Activated CD4-positive, CD25-positive, alpha-beta regulatory T cell treated with anti-CD3 and anti-CD28 coated beads, Interleukin-2, amount 50 U/mL, for 24 hours (primary cell): ENCODE measurements around the gene BTBD10.

Experiments
- ATAC-seq, 2 donors: fragments of 150-1000 bp; cut with Tn5 transposase; one replicate each; pipeline ENCODE4 v1.10.0; 2021; ENCODE audit warnings: mild to moderate bottlenecking in 1 of 2, moderate library complexity in 1 of 2

Gene BTBD10

GRCh38 chr11:13462901-13463778, at the start of gene BTBD10:
Gene BTBD10 (minus strand): TSS chr11:13463222. CDS start chr11:13445124, 18,098 bp downstream.
- peak; percentile 99 to 100 for ATAC-seq

DNA sequence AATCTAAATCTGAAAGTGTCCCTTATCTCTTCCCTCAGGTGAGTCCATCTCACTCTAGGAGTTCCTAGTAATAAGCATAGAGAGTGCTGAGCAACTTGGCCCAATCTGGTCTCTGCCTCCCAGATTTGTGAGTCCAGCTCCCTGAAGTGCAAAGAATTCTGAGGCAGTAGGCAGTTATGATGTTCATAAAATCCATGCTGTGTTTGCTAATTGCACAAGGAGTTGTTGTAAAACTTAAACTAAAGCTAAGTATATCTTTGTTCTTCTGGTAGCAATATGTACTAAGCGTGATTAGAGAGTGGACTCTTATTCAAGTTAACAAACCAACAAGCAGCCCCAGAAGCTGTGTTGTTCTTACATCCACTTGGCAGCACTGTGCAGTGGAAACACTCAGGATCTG, 40.4 kb upstream of the BTBD10 start:
- ATAC-seq, result no peak

DNA sequence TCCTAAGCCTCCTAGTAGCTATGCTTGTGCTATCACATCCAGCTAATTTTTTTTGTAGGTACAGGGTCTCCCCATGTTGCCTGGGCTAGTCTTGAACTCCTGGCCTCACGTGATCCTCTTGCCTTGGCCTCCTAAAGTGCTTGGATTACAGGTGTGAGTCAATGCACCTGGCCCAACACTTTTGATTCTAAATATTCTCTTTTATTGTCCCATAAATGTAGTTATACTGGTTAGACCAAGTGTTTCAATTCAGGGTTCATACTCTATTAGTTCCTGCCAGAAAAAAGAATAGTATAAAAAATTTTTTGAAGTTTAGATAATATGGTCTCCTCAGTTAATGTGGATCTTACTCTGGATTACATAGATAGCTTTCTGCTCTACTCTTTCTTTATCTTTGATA, 39.5 kb upstream of the BTBD10 start:
- no peak for ATAC-seq

GRCh38 chr11:13495929-13496328, 32.9 kb upstream of the BTBD10 start, which contains the start of gene PTH:
Gene PTH (minus strand): TSS chr11:13495997. CDS start chr11:13492855, 3,142 bp downstream.
- no peak for ATAC-seq

DNA sequence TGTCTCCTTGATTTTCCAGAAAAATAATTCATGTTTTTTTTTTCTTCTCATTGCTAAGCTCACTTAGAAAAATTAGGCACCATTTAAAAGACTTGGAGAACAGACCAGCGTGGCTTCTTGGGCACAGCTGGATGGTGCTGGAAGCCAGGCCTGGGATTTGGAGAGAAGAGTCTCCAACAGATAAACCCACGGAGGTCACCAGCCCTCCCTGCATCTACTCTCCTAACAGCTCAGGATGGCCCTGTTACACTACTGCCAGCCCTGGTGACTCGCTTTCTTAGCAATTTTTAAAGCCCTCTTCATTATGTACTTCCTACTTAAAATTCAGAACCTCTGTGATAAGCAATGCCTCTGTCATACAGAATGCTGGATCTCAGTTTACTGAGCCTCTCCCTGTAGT, 31.0 kb upstream of the BTBD10 start:
- ATAC-seq, result no peak

- peak; percentile 33 to 69 for ATAC-seq
Observed at GRCh38 chr11:13487661-13488030, 24.6 kb upstream of the BTBD10 start.

DNA sequence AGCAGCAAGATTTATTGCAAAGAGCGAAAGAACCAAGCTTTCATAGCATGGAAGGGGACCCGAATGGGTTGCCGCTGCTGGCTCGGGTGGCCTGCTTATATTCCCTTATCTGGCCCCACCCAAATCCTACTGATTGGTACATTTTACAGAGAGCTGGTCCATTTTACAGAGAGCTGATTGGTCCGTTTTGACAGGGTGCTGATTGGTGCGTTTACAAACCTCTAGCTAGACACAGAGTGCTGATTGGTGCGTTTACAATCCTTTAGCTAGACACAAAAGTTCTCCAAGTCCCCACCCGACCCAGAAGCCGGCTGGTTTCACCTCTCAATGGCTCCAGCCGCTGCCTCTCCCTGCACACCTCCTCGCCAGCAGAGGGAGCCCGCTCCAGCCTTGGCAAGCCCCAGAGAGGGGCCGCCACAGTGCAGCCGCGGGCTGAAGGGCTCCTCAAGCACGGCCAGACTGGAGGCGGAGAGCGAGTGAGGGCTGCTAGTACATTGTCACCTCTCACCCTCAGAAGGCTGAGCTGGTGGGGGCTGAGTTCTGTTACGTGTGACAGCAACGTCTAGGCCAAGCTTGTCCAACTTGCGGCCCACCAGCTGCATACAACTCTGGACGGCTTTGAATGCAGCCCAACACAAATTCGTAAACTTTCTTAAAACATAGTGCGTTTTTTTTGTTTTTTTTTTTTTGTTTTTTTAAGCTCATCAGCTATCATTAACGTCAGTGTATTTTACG, 24.1 kb upstream of the BTBD10 start:
- peak; percentile 85 to 88 for ATAC-seq

- no peak for ATAC-seq
Observed at GRCh38 chr11:13480198-13480597, 17.2 kb upstream of the BTBD10 start.

- ATAC-seq, result no peak
Observed at GRCh38 chr11:13479688-13480087, 16.7 kb upstream of the BTBD10 start.

DNA sequence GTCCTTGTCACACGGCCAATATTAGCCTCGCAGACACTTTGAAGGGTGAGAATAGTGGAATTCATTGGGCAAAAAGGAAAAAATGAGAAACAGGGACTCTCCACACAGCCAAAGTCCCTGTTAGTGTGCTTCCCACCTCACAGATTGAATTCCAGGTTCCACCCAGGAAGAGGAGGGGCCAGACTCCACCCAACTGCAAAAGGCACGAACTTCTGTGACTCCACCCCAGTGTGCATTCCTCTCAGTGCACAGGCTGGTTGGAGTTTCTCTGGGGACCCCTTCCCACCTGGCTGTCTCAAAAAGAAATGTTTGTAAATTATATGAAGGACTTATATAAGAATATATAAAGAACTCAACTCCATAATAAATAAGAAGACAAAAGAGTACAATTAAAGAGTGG, 12.1 kb upstream of the BTBD10 start:
- no peak for ATAC-seq

DNA sequence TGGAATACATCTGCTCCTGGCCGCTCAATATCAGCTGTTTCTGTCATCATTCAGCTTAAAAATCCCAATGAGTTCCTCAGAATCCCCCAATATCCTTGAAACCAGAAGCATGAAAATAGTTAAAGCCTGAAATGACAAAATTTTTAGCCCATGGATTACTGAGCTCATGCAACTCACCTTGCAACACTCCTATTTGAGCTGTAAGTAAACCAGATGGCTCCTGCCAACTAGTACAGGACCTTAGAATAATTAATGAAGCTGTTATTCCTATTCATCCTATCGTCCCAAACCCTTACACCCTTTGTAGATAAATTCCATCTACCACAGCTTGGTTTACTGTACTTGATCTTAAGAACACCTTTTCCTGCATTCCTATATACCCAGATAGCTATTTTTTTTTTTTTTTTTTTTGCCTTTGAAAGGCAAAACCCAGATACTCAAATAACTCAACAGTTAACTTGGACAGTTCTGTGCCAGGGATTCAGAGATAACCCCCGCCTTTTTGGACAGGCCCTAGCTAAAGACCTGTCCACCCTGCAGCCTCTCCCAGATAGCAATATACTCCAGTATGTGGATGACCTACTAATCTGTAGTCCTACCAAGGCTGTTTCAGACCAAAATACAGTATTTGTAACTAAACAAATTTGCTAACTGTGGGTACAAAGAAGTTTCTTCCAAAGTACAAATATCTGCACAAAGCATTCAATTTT, 10.1 kb upstream of the BTBD10 start:
- no peak for ATAC-seq

DNA sequence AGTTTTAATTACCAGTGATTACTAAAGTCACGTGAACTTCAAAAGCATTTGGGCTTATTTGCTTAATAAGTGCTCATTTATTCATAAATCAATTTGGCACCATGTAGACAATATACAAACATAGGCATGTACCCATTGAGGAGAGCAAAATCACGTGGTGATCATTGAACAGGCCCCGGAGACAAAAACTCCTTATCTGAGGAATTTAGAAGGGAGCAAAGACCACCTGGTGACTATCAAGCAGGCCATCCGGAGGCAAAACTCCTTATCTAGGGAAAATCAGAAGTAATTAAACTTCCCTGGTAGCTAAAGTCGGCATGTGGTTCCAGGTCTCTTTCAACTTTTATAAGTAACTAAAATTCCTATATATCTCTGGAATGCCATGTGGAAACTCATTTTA, 5.7 kb upstream of the BTBD10 start:
- no peak for ATAC-seq

- ATAC-seq, result no peak
Observed at GRCh38 chr11:13465909-13466371, 2.9 kb upstream of the BTBD10 start.

DNA sequence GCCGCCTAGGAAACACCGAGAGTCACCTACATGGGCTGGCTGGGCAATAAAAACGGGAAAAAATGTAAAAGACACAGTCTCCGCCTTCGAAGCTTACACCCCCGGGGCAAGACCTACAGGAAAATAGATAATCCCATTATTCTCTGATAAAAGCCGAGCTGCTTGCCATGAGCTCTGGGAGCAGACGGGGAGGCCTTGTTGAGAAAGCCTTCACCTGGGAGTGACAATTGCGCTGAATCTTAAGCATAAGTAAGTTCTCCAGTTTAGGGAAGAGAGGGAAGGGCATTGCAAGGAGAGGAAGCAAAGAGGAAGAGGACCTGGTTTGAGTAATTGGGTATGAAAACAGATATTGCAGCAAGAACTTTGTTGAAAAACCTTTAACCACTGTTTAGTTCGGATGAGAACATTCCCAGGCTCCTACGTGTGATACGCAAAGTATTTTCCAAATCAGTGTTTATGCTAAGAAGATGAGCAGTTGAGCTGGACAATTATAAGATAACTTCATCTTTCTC, 813 bp upstream of the BTBD10 start:
- no peak for ATAC-seq

GRCh38 chr11:13462311-13462900, 616 bp downstream of the BTBD10 start:
- ATAC-seq, result peak; percentile 21 to 23

DNA sequence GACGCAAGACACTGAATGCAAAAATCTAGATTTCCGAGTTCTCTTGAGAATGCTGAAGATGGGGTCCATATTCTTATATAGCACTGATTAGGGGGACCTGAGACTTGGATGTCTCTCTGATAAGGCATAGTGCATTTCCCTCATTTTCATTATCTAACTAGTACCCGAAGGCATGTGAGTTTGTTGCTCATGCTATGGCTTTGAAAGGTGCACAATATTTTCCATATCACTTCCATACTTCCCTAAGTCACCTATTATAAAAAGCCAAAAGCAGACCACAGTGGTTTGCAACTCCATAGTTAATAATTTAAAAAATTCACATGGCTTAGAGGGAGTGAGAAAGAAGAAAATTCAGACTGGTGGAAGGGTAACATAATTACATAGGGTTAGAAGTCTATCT, 1.7 kb downstream of the BTBD10 start:
- ATAC-seq, result no peak

- ATAC-seq, result no peak
Observed at GRCh38 chr11:13450832-13451397, 12.1 kb downstream of the BTBD10 start.

DNA sequence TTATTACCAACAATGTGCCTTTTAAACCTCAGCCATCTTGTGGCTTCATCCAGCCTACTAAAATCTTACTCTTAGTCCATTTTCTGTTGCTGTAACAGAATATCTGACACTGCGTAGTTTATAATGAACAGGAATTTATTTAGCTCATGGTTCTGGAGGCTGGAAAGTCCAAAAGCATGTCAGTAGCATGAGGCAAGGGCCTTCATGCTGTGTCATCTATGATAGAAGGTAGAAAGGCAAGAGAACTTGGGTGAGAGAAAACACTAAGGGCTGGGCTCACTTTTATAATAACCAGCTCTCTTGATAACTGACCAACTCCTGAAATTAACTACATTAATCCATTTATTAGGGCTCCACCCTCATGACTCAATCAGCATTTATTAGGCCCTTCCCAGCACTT, 13.5 kb downstream of the BTBD10 start:
- no peak for ATAC-seq

- ATAC-seq, result no peak
Observed at GRCh38 chr11:13448876-13449275, 14.1 kb downstream of the BTBD10 start.

DNA sequence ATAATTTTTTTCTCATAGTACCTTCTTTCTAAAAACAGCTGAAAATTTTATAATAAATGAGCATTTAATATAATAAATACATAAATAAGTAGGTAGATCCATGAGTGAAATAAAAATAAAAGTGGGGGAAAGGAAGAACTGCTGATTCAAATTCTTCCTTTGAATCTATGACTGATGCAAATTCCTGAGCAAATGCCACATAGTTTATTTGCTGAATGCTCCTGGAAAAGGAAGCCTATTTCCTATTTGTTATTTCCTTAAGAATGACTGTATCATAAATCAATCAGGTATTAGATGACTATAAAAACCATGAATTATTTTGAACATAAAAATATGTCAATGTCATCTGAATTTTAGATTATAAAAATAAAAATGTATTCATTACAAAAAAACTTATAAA, 16.6 kb downstream of the BTBD10 start:
- no peak for ATAC-seq

DNA sequence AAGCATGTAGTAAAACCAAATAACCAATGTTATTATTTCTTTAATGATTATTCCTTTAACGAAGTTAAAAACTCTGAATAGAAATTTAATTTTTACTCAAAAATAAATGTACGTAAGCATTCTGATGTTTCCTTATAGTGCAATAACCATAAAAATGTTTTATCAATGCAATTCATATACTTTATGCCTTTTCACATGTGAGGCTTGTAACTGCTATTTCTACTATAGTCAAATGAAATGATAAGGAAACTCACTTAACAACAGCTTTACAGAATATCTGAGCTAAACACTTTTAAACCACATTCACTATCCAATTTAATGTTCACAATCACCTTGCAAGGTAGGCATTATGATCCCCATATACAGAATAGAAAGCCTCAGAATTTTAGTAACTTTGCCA, 17.4 kb downstream of the BTBD10 start:
- ATAC-seq, result no peak
